Smooth muscle cell of the brain vasculature (primary cell): ENCODE measurements around the gene CKM.
"Not testable (repeated sequence)": the region's sequence is repeated elsewhere in the genome, so short reads cannot be mapped to it uniquely, and the experiment has no call there.

Experiments
- DNase-seq: peaks from one replicate; pipeline ENCODE4 v3.0.0-alpha.2; 2012; ENCODE audit warnings: low read depth, low spot score

Gene CKM

DNA sequence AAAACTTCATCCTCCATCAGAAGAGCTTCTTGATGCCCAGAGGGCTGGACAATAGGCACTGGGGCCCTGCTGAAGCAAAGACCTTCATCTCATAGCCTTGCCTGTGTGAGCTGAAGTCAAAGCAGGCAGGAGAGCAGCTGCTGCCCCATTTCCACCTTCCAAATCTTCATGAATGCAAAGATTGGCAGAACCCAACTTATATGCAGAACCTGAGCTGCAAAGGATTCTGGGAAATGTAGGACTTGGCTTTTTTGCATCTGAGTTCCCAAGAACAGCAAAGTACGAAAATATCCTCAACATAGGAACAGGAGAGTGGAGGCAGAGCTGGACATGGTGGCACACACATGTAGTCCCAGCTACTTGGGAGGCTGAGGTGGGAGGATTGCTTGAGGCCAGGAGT is 30.8 kb downstream of the CKM start:
- DNase-seq, result no peak

DNA sequence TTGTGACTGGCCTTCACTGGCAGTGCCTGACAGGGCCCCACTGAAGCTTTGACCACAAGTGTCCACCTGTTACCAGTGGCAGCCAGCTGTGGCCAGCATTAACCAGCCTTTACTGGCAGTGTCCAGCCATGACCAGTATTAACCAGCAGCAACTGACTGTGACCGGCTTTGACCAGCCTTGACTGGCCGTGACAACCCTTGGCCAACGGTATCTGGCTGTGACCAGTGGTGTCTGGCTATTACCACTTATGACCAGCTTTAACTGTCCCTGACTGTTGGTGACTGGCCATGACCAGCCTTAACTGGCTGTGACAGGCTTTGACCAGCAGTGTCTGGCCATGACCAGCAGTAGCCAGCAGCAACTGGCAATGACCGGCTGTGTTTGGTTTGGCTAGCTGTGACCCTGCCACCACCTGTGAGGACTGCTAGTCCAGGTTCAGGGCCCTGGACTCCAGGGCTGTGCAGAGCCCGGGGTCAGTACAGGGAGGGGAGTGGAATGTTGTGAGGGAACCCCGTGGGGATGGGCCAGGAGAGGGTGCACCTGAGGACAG is 32.2 kb downstream of the CKM start:
- no peak for DNase-seq

DNA sequence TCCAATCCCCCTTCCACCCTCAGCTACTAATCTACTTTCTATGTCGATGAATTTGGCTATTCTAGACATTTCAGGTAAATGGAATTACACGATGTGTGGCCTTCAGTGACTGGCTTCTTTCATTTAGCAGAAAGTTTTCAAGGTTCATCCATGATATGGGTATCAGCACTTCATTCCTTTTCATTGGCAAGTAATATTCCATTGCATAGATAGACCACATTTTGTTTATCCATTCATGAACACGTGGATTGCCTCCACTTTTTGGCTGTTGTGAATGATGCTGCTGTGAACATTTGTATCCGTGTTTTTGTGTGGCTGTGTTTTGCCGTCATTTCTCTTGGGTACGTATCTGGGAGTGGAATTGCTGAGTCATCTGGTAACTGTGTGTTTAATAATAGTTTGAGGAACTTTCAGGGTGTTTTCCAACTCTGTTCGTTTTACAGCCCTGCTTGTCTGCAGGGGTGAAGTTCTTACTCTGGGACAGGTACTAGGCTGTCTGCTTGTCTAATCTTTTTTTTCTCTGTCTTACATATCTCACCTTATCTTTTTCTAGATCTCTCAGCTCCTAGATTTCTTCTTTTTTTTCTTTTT is 39.1 kb downstream of the CKM start:
- DNase-seq, result no peak

DNA sequence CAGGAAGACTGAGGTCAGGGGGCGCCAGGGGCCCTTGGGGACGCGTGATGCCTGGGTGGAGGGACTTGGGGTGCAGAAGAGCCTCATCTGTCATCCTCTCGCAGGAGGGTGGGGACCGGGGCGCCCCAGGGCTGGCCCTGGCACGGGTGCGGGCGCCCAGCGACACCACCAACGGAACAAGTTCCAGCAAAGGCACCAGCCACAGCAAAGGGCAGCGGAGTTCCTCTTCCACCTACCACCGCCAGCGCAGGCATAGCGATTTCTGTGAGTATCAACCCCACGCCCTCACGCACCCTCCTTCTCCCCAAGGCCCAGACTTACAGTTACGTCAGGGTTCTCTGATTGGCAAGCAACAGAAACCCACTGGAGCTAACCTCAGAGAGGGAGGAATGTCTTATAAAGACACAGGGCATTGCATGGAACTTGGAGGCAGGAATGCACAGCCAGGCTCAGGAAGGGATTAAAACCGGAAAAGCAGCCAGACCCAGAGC is 42.2 kb downstream of the CKM start:
- no peak for DNase-seq

DNA sequence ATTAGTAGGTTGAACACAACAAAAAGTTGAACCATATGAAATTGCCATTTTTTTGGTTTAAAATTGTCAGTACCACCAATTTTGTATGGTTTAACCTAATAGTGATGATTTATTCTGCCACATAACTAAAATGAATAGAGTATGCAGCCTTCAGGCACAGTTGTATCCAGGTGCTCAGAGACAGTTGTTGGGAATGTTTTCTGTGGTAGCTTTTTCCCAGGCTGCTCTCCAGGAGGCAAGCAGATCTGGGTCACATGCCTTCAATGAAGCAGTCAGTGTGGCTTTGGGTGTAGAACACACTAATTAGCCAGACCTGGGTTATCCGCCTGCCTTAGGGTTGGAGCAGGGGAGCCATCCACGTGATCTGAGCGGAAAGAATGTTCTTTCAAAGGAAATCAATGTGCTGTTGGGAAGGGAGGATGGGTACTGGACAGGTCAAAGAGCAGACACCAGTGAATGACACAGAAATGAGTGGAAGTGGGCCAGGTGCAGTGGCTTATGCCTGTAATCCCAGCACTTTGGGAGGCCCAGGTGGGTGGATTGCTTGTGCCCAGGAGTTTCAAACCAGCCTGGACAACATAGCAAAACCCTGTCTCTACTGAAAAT is 43.0 kb downstream of the CKM start:
- DNase-seq, result no peak

DNA sequence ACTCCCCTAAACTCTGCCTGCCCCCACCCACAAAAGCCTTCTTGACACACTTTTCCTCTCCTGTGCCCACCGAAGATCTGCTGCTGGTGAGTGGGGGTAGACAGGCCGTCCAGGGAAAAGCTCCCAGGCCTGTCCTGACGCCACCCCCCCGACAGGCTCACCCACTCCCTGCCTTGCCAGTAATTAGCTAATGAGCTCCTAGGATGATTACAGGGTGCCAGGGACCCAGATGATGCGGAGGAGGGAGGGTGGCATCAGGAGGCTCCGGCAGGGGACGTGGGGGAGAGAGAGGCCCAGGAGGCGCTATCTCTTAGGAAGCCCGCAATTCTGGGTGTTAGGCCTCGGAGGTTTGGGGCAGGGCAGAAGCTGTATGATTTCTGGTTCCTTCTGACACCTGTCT is 44.6 kb downstream of the CKM start:
- no peak for DNase-seq

DNA sequence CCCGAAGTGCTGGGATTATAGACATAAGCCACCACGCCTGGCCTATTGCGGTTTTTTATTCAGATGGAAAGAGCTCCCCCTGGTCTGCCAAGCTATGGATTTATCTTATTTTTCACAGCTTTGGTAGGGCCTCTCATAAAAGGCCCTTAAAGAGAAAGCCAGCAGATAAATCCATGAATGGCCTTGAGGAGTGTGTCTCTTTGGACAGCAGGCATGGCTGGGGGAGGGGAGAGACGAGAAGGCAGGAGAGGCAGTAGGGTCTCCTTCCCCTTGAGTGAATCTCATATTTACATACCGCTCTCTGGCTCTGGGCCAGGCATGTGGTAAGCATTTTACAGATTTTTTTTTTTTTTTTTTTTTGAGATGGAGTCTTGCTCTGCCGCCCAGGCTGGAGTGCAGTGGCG is 46.4 kb downstream of the CKM start:
- no peak for DNase-seq

DNA sequence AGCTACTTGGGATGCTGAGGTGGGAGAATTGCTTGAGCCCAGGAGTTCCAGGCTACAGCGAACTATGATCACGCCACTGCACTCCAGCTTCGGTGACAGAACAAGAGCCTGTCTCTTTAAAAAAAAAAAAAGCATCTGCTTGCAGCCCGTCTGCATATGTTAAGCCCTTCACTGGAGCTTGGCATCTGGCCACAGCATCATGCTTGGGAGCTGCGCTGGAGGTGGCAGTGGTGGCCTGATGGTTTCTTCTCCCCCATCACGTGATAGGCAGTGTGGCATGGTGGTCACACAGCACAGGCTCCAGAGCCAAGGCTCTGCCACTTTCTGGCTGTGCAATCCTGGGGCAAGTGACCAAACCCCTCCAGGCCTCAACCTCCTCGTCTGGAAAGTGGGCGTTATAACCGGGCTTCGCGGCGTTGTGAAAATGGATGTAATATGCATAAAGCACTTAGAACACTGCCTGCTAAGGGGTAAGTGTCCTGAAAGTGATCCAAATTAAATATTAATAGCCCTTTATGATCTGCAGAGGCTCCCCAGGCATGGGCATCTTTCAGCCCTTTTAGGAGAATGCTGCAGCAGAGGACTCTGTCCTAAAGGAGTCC is 47.2 kb downstream of the CKM start:
- no peak for DNase-seq

DNA sequence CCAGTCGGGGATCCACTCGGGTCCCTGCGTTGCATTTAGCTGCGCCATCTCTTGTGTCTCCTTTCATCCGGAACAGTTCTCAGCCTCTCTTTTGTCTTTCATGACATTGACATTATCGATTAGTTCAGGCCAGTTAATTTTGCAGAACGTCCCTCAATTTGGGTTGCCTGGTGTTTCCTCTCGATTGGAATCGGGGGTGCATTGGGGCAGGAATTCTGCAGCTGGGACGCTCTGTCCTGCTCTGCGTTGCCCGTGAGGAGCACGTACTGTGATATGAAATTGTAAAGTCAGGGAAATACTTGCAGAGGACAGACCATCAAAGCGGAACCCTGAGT is 49.2 kb downstream of the CKM start:
- DNase-seq, result no peak

DNA sequence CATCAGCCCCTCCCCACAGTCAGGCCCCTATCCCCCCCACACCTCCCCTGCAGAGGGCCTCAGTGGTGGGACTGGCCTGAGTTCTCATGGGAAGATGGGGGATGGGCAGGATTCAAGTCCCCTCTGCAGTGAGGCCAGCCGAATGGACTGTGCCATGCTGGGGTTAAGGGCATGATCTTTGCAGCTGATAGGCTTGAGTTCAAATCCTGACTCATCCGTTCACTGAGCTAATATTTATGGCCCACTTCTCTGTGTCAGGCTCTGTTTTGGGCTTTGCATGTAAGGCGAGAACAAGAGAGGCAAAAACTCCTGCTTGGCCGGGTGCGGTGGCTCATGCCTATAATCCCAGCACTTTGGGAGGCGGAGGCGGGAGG is 51.0 kb downstream of the CKM start:
- no peak for DNase-seq

DNA sequence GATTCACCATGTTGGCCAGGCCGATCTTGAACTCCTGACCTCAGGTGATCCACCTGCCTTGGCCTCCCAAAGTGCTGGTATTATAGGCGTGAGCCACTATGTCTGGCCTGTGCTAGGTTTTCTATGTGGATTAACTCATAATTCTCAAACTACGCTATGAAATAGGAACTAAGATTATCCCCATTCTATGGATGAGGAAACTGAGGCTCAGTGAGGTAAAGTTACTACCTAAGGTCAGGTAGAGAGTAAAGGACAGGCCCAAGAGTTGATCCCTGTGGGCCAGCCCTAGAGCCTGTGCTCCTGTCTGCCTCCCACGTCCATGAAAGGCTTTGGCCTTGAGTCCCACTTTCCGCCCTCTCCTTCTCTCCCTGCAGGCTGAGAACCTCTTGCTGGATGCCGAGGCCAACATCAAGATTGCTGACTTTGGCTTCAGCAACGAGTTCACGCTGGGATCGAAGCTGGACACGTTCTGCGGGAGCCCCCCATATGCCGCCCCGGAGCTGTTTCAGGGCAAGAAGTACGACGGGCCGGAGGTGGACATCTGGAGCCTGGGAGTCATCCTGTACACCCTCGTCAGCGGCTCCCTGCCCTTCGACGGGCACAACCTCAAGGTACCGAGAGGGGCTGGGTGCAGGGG is 51.5 kb downstream of the CKM start:
- no peak for DNase-seq

DNA sequence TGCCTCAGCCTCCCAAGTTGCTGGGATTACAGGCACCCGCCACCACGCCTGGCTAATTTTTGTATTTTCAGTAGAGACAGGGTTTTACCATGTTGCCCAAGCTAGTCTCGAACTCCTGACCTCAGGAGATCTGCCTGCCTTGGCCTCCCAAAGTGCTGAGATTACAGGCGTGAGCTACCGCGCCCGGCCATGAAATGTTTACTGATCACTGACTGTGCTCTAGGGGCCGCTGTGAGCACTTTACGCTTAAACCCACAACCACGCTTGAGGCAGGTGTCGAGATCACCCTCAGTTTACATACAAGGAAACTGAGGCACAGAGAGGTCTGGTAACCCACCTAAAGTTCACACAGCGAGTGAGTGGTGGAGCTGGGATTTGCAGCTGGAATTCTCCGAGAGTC is 52.7 kb downstream of the CKM start:
- not testable (repeated sequence) for DNase-seq

DNA sequence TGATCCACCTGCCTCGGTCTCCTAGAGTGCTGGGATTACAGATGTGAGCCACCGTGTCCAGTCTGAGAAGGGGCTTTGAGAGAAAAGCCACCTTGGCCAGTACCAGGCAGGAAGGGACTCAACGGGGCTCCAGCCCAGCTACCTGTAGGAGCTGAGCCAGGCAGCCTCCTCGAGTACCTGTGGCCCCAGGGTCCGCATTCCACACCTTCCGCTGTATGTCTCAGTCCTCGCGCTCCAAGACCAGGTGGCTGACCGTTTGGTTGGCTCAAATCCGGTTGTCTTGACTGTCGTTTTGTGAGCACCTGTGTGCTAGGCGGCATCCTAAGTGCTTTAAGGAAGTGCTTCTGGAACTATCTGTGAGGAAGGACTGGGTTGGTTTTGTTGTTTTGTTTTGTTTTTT is 55.4 kb downstream of the CKM start:
- DNase-seq, result no peak

DNA sequence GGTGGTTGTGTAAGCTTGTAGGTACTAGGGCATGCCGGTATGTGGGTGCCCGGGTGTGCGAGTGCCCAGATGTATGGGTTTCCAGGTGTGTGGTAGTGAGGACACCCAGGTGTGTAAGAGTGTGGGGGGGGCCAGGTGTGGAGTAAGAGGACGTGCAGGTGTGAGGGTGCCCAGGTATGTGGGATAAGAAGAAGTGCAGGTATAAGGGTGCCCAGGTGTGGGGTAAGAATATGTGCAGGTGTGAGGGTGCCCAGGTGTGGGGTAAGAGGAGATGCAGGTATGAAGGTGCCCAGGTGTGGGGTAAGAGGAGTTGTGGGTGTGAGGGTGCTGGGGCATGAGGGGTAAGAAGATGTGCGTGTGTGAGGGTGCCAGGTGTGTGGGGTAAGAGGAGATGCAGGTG is 57.3 kb downstream of the CKM start:
- DNase-seq, result no peak

DNA sequence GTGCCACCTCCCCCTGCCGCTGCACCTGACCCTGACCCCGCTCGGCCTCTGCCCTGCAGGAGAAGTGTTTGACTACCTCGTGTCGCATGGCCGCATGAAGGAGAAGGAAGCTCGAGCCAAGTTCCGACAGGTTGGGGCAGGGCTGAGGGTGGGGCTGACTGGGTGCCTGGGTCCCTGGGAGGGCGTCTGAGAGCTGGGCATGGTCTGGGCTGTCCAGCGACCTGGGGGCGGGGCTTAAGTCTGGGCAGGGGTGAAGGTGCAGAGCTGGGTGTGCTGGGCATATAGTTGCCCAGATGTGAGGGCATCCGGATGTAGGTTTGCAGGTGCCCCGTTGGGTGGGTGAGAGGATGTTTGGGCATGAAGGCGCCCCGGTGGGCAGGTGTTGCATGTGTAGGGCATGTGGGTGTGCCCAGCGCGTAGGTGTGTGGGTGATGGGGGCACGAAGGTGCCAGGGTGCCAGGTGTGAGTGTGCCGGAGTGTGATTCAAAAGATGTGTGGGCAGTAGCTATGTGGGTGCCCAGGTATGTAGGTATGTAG is 57.8 kb downstream of the CKM start:
- no peak for DNase-seq

DNA sequence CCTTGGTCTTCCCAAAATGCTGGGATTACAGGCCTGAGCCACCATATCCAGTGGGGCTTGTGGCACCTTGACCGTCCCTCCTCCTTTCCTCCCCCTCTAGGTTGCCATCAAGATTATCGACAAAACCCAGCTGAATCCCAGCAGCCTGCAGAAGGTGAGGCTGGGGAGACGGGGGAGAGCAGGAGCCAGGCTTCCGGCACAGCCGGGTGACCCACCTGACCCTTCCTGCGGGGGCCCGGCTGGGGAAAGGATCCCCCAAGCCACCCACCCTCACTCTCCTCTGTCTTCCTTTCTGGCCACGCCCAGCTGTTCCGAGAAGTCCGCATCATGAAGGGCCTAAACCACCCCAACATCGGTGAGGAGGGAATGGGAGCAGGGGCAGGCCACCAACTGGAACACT is 59.7 kb downstream of the CKM start:
- no peak for DNase-seq

DNA sequence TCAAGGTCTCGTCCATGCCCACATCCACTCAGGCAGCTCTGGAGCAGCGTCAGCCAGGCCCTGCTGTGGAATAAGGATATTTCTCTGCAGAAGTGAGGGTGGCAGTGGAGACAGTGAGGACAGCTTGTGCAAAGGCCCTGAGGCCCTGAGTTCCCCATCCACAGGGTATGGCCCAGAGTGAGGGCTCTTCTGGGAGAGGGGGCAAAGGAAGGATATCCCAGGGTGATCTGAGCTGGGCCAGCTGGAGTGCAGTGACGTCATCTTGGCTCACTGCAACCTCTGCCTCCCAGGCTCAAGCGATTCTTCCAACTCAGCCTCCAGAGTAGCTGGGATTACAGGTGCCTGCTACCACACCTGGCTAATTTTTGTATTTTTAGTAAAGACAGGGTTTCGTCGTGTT is 60.1 kb downstream of the CKM start:
- DNase-seq, result no peak

DNA sequence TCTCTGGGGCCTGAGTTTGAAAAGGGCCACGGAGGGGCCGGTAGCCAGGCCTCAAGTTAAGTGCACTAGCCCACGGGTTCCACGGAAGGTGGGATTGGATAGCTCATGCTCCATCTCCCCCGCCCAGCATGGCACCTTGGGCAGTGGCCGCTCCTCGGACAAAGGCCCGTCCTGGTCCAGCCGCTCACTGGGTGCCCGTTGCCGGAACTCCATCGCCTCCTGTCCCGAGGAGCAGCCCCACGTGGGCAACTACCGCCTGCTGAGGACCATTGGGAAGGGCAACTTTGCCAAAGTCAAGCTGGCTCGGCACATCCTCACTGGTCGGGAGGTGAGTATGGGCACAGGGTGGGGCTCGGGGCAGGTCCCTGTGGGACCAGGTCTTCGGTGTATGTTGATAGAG is 63.8 kb downstream of the CKM start:
- DNase-seq, result no peak

DNA sequence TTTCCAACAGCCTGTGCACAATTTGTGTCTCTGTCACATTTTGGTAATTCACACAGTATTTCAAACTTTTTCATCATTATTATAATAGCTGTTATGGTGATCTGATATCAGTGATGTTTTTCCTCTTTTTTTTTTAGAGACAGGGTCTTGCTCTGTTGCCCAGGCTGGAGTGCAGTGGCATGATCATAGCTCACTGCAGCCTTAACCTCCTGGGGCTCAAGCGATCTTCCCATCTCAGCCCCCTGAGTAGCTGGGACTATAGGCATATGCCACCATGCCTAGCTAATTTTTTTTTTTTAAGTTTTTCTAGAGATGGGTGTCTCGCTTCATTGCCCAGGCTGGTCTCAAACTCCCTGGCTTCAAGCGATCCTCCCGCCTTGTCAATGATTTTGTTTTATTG is 65.8 kb downstream of the CKM start:
- no peak for DNase-seq
